ENCODE data around the gene AP5S1. TPM values are rescaled to one million over a fixed set of nuclear protein-coding genes. Genes with fewer than 3 reads are reported as not detected.

The AP5S1 gene
- total and polyA plus RNA-seq, 2 donors from 2014 or later, result 16.0 to 19.5 TPM

- DNase-seq (peak in 1 of 5 donors; percentile 29), FAIRE-seq (no peak)
- peaks cover 0 to 16% (median 3%) of the 10 kb centered on the region in 3 donors for H3K4me1 ChIP-seq (ENCODE audit: control insufficient read depth in 2 of 3, insufficient read depth in 2 of 3, low read depth in 1 of 3, low read length in 3 of 3)
- H3K27me3 ChIP-seq (ENCODE audit: control insufficient read depth, insufficient read depth, low read length), result no peaks in the 10 kb centered on the region
- no peak for TF ChIP-seq CTCF (IDR thresholded peaks at IDR 0.05; ENCODE audit: borderline replicate concordance, extremely low read depth, insufficient read depth)
- no peak overlapping the region for H3K4me3 ChIP-seq (ENCODE audit: low read length in 3 of 3)
- no peak overlapping the region for H3K27ac ChIP-seq (ENCODE audit: low read depth in 2 of 2, low read length in 2 of 2)
- H3K36me3 ChIP-seq (ENCODE audit: control insufficient read depth in 2 of 3, insufficient read depth in 3 of 3, low read length in 3 of 3), result peaks cover 0 to 8% (median 0%) of the 10 kb centered on the region in 3 donors
- intact Hi-C loops (cut with DNase I), result no loop called here
- H3K9ac ChIP-seq (ENCODE audit: low read length in 3 of 3), result no peak overlapping the region
- H3K9me3 ChIP-seq (ENCODE audit: control insufficient read depth in 2 of 3, insufficient read depth in 1 of 3, low read length in 3 of 3), result no peaks in the 10 kb centered on the region
Measured at GRCh38 chr20:3798908-3799248, 21.5 kb upstream of the AP5S1 start.

- no peak overlapping the region for H3K9ac ChIP-seq (ENCODE audit: low read length in 3 of 3)
- TF ChIP-seq CTCF (IDR thresholded peaks at IDR 0.05; ENCODE audit: borderline replicate concordance, extremely low read depth, insufficient read depth), result no peak
- FAIRE-seq (no peak), DNase-seq (peak in 1 of 5 donors; percentile 63)
- H3K9me3 ChIP-seq (ENCODE audit: control insufficient read depth in 2 of 3, insufficient read depth in 1 of 3, low read length in 3 of 3), result no peaks in the 10 kb centered on the region
- no peak overlapping the region for H3K27ac ChIP-seq (ENCODE audit: low read depth in 2 of 2, low read length in 2 of 2)
- peaks cover 0 to 8% (median 0%) of the 10 kb centered on the region in 3 donors for H3K36me3 ChIP-seq (ENCODE audit: control insufficient read depth in 2 of 3, insufficient read depth in 3 of 3, low read length in 3 of 3)
- intact Hi-C loops (cut with DNase I), result no loop called here
- no peak overlapping the region for H3K4me3 ChIP-seq (ENCODE audit: low read length in 3 of 3)
- H3K27me3 ChIP-seq (ENCODE audit: control insufficient read depth, insufficient read depth, low read length), result no peaks in the 10 kb centered on the region
- peaks cover 0 to 16% (median 3%) of the 10 kb centered on the region in 3 donors for H3K4me1 ChIP-seq (ENCODE audit: control insufficient read depth in 2 of 3, insufficient read depth in 2 of 3, low read depth in 1 of 3, low read length in 3 of 3)
Measured at GRCh38 chr20:3800256-3800877, 20.0 kb upstream of the AP5S1 start.

GRCh38 chr20:3800878-3801260, 19.5 kb upstream of the AP5S1 start:
- Histone ChIP-seq H3K9me3 (ENCODE audit: control insufficient read depth in 2 of 3, insufficient read depth in 1 of 3, low read length in 3 of 3) (no peaks in the 10 kb centered on the region), H3K4me3 (ENCODE audit: low read length in 3 of 3) (no peak overlapping the region), H3K4me1 (ENCODE audit: control insufficient read depth in 2 of 3, insufficient read depth in 2 of 3, low read depth in 1 of 3, low read length in 3 of 3) (peaks cover 0 to 16% (median 3%) of the 10 kb centered on the region in 3 donors), H3K36me3 (ENCODE audit: control insufficient read depth in 2 of 3, insufficient read depth in 3 of 3, low read length in 3 of 3) (peaks cover 0 to 8% (median 0%) of the 10 kb centered on the region in 3 donors), H3K9ac (ENCODE audit: low read length in 3 of 3) (no peak overlapping the region), H3K27ac (ENCODE audit: low read depth in 2 of 2, low read length in 2 of 2) (no peak overlapping the region), H3K27me3 (ENCODE audit: control insufficient read depth, insufficient read depth, low read length) (no peaks in the 10 kb centered on the region)
- intact Hi-C loops (cut with DNase I), result no loop called here
- FAIRE-seq, result no peak
- DNase-seq, result peak in 2 of 5 donors; percentile 48 to 66
- TF ChIP-seq CTCF (IDR thresholded peaks at IDR 0.05; ENCODE audit: borderline replicate concordance, extremely low read depth, insufficient read depth), result no peak

- intact Hi-C loops (cut with DNase I), result no loop called here
- Histone ChIP-seq H3K4me1 (ENCODE audit: control insufficient read depth in 2 of 3, insufficient read depth in 2 of 3, low read depth in 1 of 3, low read length in 3 of 3) (peaks cover 0 to 20% (median 3%) of the 10 kb centered on the region in 3 donors), H3K9ac (ENCODE audit: low read length in 3 of 3) (no peak overlapping the region), H3K9me3 (ENCODE audit: control insufficient read depth in 2 of 3, insufficient read depth in 1 of 3, low read length in 3 of 3) (no peaks in the 10 kb centered on the region), H3K27me3 (ENCODE audit: control insufficient read depth, insufficient read depth, low read length) (no peaks in the 10 kb centered on the region), H3K36me3 (ENCODE audit: control insufficient read depth in 2 of 3, insufficient read depth in 3 of 3, low read length in 3 of 3) (peaks cover 0 to 8% (median 0%) of the 10 kb centered on the region in 3 donors), H3K4me3 (ENCODE audit: low read length in 3 of 3) (no peak overlapping the region), H3K27ac (ENCODE audit: low read depth in 2 of 2, low read length in 2 of 2) (no peak overlapping the region)
- no peak for TF ChIP-seq CTCF (IDR thresholded peaks at IDR 0.05; ENCODE audit: borderline replicate concordance, extremely low read depth, insufficient read depth)
- FAIRE-seq (no peak), DNase-seq (peak in 1 of 5 donors; percentile 51)
Measured at GRCh38 chr20:3801299-3801698, 19.0 kb upstream of the AP5S1 start.

All from kidney (tissue), 14 donors.